BE2C (cell line): ENCODE results near the gene PARD6B. TPM values are rescaled to one million over a fixed set of nuclear protein-coding genes. Genes with fewer than 3 reads are reported as not detected.

ENCODE experiments used
- DNase-seq: peaks from one replicate; pipeline ENCODE4 v3.0.0-alpha.2; 2020
- H3K27me3 ChIP-seq: fragments of 250-450 bp; sonication (Bioruptor Pico); 2 replicates; pipeline ENCODE4 v1.5.1; 2020; ENCODE audit warnings: mild to moderate bottlenecking
- H3K36me3 ChIP-seq: fragments of 250-450 bp; sonication (Bioruptor Pico); 2 replicates; pipeline ENCODE4 v1.5.1; 2020; ENCODE audit warnings: mild to moderate bottlenecking
- H3K4me1 ChIP-seq: fragments of 250-450 bp; sonication (Bioruptor Pico); 2 replicates; pipeline ENCODE4 v1.5.1; 2020
- H3K4me3 ChIP-seq: 2 replicates; pipeline ENCODE4 v1.5.1; 2011; ENCODE audit warnings: low read depth, low read length
- H3K9me3 ChIP-seq: fragments of 250-450 bp; sonication (Bioruptor Pico); 2 replicates; pipeline ENCODE4 v1.5.1; 2020
- polyA plus RNA-seq: library from polyadenylated mRNA; unstranded; fragments of >200 nt; gene quantifications from one replicate; pipeline ENCODE4 v1.2.1, GENCODE V29; 2012; ENCODE audit warnings: low read depth, missing spikeins; ENCODE audit not compliant: insufficient read length, insufficient read depth
- TF ChIP-seq, protein P1 (sequence below): IDR thresholded peaks from 2 replicates; pipeline ENCODE4 v1.5.1; 2012; ENCODE audit warnings: mild to moderate bottlenecking, low read depth, low read length

The PARD6B gene, protein sequence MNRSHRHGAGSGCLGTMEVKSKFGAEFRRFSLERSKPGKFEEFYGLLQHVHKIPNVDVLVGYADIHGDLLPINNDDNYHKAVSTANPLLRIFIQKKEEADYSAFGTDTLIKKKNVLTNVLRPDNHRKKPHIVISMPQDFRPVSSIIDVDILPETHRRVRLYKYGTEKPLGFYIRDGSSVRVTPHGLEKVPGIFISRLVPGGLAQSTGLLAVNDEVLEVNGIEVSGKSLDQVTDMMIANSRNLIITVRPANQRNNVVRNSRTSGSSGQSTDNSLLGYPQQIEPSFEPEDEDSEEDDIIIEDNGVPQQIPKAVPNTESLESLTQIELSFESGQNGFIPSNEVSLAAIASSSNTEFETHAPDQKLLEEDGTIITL
- 1.4 TPM for polyA plus RNA-seq

DNA sequence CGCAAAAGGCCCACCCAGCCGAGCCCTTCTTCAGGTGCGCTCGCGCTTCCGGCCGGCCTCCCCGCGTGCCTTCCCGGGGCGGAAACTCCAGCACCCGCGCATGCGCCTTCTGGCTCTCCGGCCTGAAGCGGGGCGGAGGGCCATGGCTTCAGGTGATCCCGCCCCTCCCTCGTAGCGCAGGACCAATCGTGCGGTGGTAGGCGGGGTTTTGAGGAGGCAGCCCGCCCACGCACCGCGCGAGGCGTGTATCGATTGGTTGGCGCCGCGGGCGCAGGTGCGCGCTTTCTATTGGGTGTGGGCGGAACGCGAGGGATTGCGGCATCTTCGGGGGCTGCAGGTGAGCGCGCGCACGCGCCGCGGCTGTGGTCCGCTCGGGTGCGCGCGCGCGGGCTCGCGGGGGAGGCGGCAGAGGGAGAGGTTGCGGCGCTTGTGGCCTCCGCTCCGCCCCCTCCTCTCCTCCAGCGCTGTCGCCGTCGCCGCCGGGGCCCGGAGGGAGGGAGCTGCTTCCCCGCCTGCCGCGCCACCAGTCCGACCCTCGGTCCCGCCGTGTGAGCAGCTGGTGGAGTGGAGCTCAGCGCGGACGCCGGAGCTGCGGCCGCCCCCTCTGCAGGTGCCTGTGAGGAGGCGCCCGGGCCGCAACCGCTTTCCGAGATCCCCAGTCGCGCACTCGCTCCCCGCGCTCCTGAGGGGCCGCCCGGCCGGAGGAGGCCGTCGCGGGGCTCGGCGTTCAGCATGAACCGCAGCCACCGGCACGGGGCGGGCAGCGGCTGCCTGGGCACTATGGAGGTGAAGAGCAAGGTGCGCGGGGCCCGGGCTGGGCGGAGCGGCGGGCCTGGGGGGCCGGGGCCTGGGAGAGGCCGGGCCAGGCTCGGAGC, at the start of gene PARD6B:
TSS of gene PARD6B (plus strand) at position 526 of the 875 bp plus-strand sequence. CDS start at position 733, 207 bp downstream.
- Histone ChIP-seq H3K9me3 (no peaks in the 10 kb centered on the region), H3K4me1 (no peaks in the 10 kb centered on the region; the same call in 1 of the 2 replicates), H3K4me3 (peak within 1 kb of the TSS; percentile 78), H3K27me3 (no peaks in the 10 kb centered on the region), H3K36me3 (no peaks in the 10 kb centered on the region)
- TF ChIP-seq, protein P1, sequence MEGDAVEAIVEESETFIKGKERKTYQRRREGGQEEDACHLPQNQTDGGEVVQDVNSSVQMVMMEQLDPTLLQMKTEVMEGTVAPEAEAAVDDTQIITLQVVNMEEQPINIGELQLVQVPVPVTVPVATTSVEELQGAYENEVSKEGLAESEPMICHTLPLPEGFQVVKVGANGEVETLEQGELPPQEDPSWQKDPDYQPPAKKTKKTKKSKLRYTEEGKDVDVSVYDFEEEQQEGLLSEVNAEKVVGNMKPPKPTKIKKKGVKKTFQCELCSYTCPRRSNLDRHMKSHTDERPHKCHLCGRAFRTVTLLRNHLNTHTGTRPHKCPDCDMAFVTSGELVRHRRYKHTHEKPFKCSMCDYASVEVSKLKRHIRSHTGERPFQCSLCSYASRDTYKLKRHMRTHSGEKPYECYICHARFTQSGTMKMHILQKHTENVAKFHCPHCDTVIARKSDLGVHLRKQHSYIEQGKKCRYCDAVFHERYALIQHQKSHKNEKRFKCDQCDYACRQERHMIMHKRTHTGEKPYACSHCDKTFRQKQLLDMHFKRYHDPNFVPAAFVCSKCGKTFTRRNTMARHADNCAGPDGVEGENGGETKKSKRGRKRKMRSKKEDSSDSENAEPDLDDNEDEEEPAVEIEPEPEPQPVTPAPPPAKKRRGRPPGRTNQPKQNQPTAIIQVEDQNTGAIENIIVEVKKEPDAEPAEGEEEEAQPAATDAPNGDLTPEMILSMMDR: no peak
- peak; percentile 99 for DNase-seq

DNA sequence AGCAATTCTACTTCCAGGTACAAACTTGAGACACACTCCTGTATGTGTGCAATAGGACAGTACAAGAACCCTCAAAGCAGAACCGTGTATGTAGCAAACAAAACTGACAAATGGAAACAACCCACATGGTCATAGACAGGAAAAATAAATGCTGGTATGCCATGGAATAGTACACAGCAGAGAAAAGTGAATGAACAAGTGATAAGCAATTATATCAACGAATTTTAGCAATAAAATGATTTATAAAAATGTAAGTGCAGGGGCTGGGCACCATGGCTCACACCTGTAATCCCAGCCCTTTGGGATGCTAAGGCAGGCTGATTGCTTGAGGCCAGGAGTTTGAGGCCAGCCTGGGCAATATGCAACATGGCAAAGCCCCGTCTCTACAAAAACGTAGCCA, 49.3 kb upstream of the PARD6B start:
- TF ChIP-seq, protein P1: no peak
- Histone ChIP-seq H3K9me3 (no peaks in the 10 kb centered on the region), H3K4me3 (no peak overlapping the region), H3K27me3 (no peaks in the 10 kb centered on the region), H3K4me1 (no peaks in the 10 kb centered on the region), H3K36me3 (no peaks in the 10 kb centered on the region)
- no peak for DNase-seq

DNA sequence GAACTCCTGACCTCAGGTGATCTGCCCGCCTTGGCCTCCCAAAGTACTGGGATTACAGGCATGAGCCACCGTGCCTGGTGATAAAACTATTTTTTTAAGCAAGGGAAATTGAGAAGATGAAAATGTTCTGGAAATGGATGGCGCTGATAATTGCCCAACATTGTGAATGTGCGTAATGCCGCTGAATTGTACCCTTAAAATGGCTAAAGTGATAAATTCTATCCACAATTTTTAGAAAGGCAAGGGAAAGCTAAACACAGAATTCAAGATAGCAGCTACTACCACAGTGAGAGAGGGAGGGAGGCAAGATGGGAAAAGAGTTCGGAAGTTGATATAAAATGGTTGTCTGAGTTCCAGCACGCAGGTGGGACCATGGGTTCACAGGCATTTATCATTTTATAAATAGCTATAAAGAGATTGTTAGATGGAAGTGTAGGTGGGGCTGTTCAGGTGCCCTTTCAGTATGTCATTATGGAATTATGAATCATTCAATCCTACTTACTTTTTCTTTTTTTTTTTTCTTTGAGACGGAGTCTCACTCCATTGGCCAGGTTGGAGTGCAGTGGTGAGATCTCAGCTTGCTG, 48.3 kb upstream of the PARD6B start:
- no peak for DNase-seq
- Histone ChIP-seq H3K9me3 (no peaks in the 10 kb centered on the region), H3K36me3 (no peaks in the 10 kb centered on the region), H3K4me3 (no peak overlapping the region), H3K27me3 (no peaks in the 10 kb centered on the region), H3K4me1 (no peaks in the 10 kb centered on the region)
- TF ChIP-seq, protein P1: no peak

DNA sequence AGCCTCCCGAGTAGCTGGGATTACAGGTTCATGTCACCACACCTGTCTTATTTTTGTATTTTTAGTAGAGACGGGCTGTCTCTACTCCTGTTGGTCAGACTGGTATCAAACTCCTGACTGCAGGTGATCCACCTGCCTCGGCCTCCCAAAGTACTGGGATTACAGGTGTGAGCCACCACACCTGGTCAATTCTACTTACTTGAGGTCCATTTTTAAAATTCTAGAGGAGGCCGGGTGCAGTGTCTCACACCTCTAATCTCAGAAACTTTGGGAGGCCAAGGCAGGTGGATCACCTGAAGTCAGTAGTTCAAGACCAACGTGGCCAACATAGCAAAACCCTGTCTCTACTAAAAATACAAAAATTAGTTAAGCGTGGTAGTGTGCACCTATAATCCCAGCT, 47.8 kb upstream of the PARD6B start:
- H3K4me1 ChIP-seq: no peaks in the 10 kb centered on the region
- H3K9me3 ChIP-seq: no peaks in the 10 kb centered on the region

DNA sequence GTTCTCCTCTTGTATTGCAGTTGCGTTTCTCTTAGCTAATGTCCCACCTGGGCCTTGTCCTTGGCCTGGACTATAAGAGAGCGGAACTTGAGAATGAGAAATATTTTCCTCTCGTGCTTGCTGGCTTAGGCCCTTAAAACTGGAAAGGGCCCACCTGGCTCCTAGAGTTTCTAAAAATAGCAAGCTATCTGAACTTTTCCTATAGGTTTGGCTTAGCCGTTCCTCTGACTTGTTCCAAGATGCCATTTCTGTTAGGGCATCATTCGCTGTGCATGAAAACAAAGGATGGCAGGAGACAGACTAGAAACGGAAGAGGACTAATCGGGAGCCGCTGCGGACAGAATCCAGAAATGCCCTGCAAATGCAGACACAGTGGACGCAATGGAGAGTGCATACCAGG, 44.6 kb upstream of the PARD6B start:
- H3K27me3 ChIP-seq: no peaks in the 10 kb centered on the region
- H3K4me3 ChIP-seq: no peak overlapping the region
- DNase-seq: no peak
- H3K36me3 ChIP-seq: no peaks in the 10 kb centered on the region
- H3K4me1 ChIP-seq: peaks cover 17% of the 10 kb centered on the region
- TF ChIP-seq, protein P1: no peak
- H3K9me3 ChIP-seq: no peaks in the 10 kb centered on the region

More for the DNA sequence above, 47.8 kb upstream of the PARD6B start:
- DNase-seq: no peak
- Histone ChIP-seq H3K36me3 (no peaks in the 10 kb centered on the region), H3K27me3 (no peaks in the 10 kb centered on the region), H3K4me3 (no peak overlapping the region)
- TF ChIP-seq, protein P1: no peak
